DND-41 (cell line): Measurements from ENCODE around the gene KCNB1.

Experiments used
- ATAC-seq: fragments of 200-7000 bp; cut with Tn5 transposase; 3 replicates; pipeline ENCODE4 v1.9.1; 2021; ENCODE audit warnings: low read depth; ENCODE audit not compliant: insufficient read depth
- DNase-seq: peaks from one replicate; pipeline ENCODE4 v3.0.0-alpha.2; 2020
- H2AFZ ChIP-seq: 2 replicates; pipeline ENCODE4 v1.6.0; 2012; ENCODE audit warnings: low read depth, low read length
- H3K27ac ChIP-seq: 2 replicates; pipeline ENCODE4 v1.5.1; 2012; ENCODE audit warnings: low read length, inconsistent platforms
- H3K27me3 ChIP-seq: fragments of 200-600 bp; sonication (generic); 2 replicates; pipeline ENCODE4 v1.6.0; 2012; ENCODE audit warnings: low read length, mild to moderate bottlenecking, inconsistent platforms; ENCODE audit not compliant: insufficient read depth, poor library complexity
- H3K36me3 ChIP-seq: 2 replicates; pipeline ENCODE4 v1.5.1; 2012; ENCODE audit warnings: low read length, inconsistent platforms; ENCODE audit not compliant: insufficient read depth
- H3K4me1 ChIP-seq: 2 replicates; pipeline ENCODE4 v1.5.1; 2012; ENCODE audit warnings: mild to moderate bottlenecking, low read length; ENCODE audit not compliant: insufficient read depth
- H3K4me2 ChIP-seq: 2 replicates; pipeline ENCODE4 v1.6.0; 2012; ENCODE audit warnings: mild to moderate bottlenecking, moderate library complexity, low read length, inconsistent platforms; ENCODE audit not compliant: insufficient read depth
- H3K4me3 ChIP-seq, 2 experiments: fragments of 200-600 bp in 1 of 2; shearing (Covaris generic) in 1 of 2; 2 replicates each; pipeline ENCODE4 v1.5.1; 2012 to 2016; ENCODE audit warnings: inconsistent platforms in 2 of 2, low read length in 2 of 2, mild to moderate bottlenecking in 2 of 2, low read depth in 1 of 2, moderate library complexity in 1 of 2
- H3K79me2 ChIP-seq: 2 replicates; pipeline ENCODE4 v1.6.0; 2012; ENCODE audit warnings: low read length, inconsistent platforms; ENCODE audit not compliant: insufficient read depth
- H3K9ac ChIP-seq: 2 replicates; pipeline ENCODE4 v1.6.0; 2012; ENCODE audit warnings: low read depth, mild to moderate bottlenecking, inconsistent platforms, low read length, moderate library complexity
- H3K9me3 ChIP-seq: 2 replicates; pipeline ENCODE4 v1.5.1; 2012; ENCODE audit warnings: low read length, moderate library complexity, mild to moderate bottlenecking, inconsistent platforms; ENCODE audit not compliant: insufficient read depth, severe bottlenecking
- H4K20me1 ChIP-seq: 2 replicates; pipeline ENCODE4 v1.6.0; 2012; ENCODE audit warnings: low read length; ENCODE audit not compliant: insufficient read depth
- EZH2 ChIP-seq: IDR thresholded peaks from 3 replicates; pipeline ENCODE4 v1.6.1; 2012; ENCODE audit warnings: borderline replicate concordance, low read depth, mild to moderate bottlenecking, moderate library complexity, low read length, inconsistent platforms; ENCODE audit not compliant: severe bottlenecking
- TF ChIP-seq, protein P1 (sequence below): IDR thresholded peaks from 2 replicates; pipeline ENCODE4 v1.5.1; 2012; ENCODE audit warnings: borderline replicate concordance, low read length, moderate library complexity, mild to moderate bottlenecking; ENCODE audit not compliant: poor library complexity, severe bottlenecking; ENCODE audit errors: extremely low read depth

Gene KCNB1

DNA sequence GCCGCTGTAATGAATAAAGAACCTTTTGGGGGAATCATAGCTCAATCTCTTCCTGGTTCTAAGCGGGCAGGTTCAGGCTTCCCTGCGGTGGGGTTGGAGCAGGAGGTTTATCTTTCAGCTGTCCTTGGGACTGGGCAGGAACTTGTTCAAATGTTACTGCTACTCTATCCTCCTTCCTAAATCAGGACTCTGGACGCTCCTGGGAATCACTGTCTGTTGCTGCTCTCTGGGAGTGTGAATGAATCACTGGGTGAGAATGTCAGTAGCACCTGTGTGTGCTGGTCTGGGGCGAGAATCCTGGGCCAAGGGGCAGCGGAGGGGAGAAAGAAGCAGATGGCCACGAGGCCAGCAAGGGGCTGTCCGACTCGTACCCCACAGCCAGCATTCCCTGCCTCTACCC lies 139.2 kb downstream of the KCNB1 start:
- Histone ChIP-seq H3K79me2 (no peaks in the 10 kb centered on the region), H3K4me1 (no peaks in the 10 kb centered on the region), H4K20me1 (no peaks in the 10 kb centered on the region), H3K4me3 (no peak overlapping the region), H3K4me2 (no peak overlapping the region), H3K9ac (no peak overlapping the region), H2AFZ (no peak overlapping the region), H3K36me3 (no peaks in the 10 kb centered on the region), H3K27me3 (peaks cover 5% of the 10 kb centered on the region), H3K27ac (no peak overlapping the region), H3K9me3 (no peaks in the 10 kb centered on the region)
- no peak for ATAC-seq
- no peak for DNase-seq
- TF ChIP-seq, protein P1, sequence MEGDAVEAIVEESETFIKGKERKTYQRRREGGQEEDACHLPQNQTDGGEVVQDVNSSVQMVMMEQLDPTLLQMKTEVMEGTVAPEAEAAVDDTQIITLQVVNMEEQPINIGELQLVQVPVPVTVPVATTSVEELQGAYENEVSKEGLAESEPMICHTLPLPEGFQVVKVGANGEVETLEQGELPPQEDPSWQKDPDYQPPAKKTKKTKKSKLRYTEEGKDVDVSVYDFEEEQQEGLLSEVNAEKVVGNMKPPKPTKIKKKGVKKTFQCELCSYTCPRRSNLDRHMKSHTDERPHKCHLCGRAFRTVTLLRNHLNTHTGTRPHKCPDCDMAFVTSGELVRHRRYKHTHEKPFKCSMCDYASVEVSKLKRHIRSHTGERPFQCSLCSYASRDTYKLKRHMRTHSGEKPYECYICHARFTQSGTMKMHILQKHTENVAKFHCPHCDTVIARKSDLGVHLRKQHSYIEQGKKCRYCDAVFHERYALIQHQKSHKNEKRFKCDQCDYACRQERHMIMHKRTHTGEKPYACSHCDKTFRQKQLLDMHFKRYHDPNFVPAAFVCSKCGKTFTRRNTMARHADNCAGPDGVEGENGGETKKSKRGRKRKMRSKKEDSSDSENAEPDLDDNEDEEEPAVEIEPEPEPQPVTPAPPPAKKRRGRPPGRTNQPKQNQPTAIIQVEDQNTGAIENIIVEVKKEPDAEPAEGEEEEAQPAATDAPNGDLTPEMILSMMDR, result no peak
- TF ChIP-seq EZH2, result no peak

- H3K27me3 ChIP-seq, result no peaks in the 10 kb centered on the region
- ATAC-seq (no peak), DNase-seq (no peak)
- H4K20me1 ChIP-seq, result no peaks in the 10 kb centered on the region
- no peak overlapping the region for H3K4me3 ChIP-seq
- TF ChIP-seq, protein P1, result no peak
- no peak for TF ChIP-seq EZH2
- H2AFZ ChIP-seq, result no peak overlapping the region
- H3K27ac ChIP-seq, result no peak overlapping the region
- no peaks in the 10 kb centered on the region for H3K4me1 ChIP-seq
- H3K79me2 ChIP-seq, result no peaks in the 10 kb centered on the region
- H3K36me3 ChIP-seq, result no peaks in the 10 kb centered on the region
- H3K9ac ChIP-seq, result no peak overlapping the region
- no peaks in the 10 kb centered on the region for H3K9me3 ChIP-seq
- no peak overlapping the region for H3K4me2 ChIP-seq
These were observed 142.1 kb downstream of the KCNB1 start for GRCh38 chr20:49340161-49340966.

- TF ChIP-seq EZH2, result no peak
- TF ChIP-seq, protein P1, result no peak
- Histone ChIP-seq H3K36me3 (no peaks in the 10 kb centered on the region), H3K27ac (no peak overlapping the region), H3K4me3 (no peak overlapping the region), H2AFZ (no peak overlapping the region), H3K9ac (no peak overlapping the region), H3K9me3 (no peaks in the 10 kb centered on the region), H3K4me1 (no peaks in the 10 kb centered on the region), H3K79me2 (no peaks in the 10 kb centered on the region), H3K27me3 (no peaks in the 10 kb centered on the region), H3K4me2 (no peak overlapping the region), H4K20me1 (no peaks in the 10 kb centered on the region)
- no peak for DNase-seq
- ATAC-seq, result no peak
These were observed 143.3 kb downstream of the KCNB1 start for GRCh38 chr20:49339123-49339522.
